Measurements from ENCODE around the gene SH3TC1.

- no peak for TF ChIP-seq CTCF (IDR thresholded peaks at IDR 0.05; ENCODE audit: low read length)
- TF ChIP-seq EZH2 (IDR thresholded peaks at IDR 0.05; ENCODE audit: borderline replicate concordance, low read length): no peak
These were observed 49.0 kb downstream of the SH3TC1 start for GRCh38 chr4:8248091-8248490.
